Hepatocyte (in vitro differentiated cells): ENCODE results near the gene GASK1A.

Experiments used
- EZH2 ChIP-seq: fragments of 200-600 bp; sonication (generic); IDR thresholded peaks from 2 replicates; pipeline ENCODE4 v1.6.1; 2016; ENCODE audit warnings: antibody characterized with exemption, mild to moderate bottlenecking, borderline replicate concordance
- EZH2phosphoT487 ChIP-seq: fragments of 200-600 bp; sonication (generic); IDR thresholded peaks from one replicate; pipeline ENCODE4 v1.6.1; 2018; ENCODE audit warnings: antibody characterized with exemption, mild to moderate bottlenecking, low read depth, moderate library complexity; ENCODE audit not compliant: unreplicated experiment, severe bottlenecking
- TF ChIP-seq, protein P1 (sequence below): fragments of 200-600 bp; sonication (generic); IDR thresholded peaks from 2 replicates; pipeline ENCODE4 v1.5.1; 2016; ENCODE audit warnings: antibody characterized with exemption, mild to moderate bottlenecking; ENCODE audit not compliant: poor library complexity

- TF ChIP-seq, protein P1, sequence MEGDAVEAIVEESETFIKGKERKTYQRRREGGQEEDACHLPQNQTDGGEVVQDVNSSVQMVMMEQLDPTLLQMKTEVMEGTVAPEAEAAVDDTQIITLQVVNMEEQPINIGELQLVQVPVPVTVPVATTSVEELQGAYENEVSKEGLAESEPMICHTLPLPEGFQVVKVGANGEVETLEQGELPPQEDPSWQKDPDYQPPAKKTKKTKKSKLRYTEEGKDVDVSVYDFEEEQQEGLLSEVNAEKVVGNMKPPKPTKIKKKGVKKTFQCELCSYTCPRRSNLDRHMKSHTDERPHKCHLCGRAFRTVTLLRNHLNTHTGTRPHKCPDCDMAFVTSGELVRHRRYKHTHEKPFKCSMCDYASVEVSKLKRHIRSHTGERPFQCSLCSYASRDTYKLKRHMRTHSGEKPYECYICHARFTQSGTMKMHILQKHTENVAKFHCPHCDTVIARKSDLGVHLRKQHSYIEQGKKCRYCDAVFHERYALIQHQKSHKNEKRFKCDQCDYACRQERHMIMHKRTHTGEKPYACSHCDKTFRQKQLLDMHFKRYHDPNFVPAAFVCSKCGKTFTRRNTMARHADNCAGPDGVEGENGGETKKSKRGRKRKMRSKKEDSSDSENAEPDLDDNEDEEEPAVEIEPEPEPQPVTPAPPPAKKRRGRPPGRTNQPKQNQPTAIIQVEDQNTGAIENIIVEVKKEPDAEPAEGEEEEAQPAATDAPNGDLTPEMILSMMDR = no peak
- TF ChIP-seq EZH2phosphoT487 (no peak), EZH2 (no peak)
These were observed 26.1 kb downstream of the GASK1A start for GRCh38 chr3:43005253-43005652.
